Activated effector memory CD4-positive, alpha-beta T cell treated with Interleukin-2 at 50 U/mL for 16 hours (primary cell): ENCODE data around the gene ANKRD53.
A peak's percentile ranks its signal among the peaks of the same experiment; 100 is the strongest.

Source experiments
- DNase-seq: peaks from one replicate; pipeline ENCODE4 v3.0.0-alpha.2; 2020

Gene ANKRD53

GRCh38 chr2:70944111-70944690 is 34.2 kb upstream of the ANKRD53 start:
- DNase-seq = no peak

- DNase-seq = peak; percentile 22
Observed at GRCh38 chr2:70946832-70947442, 31.5 kb upstream of the ANKRD53 start.

- no peak for DNase-seq
Observed at GRCh38 chr2:70947556-70948184, 30.8 kb upstream of the ANKRD53 start.

- DNase-seq = peak; percentile 64
Observed at GRCh38 chr2:70948337-70949003, 30.0 kb upstream of the ANKRD53 start.

GRCh38 chr2:70949086-70949485 is 29.3 kb upstream of the ANKRD53 start:
- DNase-seq = no peak

GRCh38 chr2:70954886-70955285 is 23.5 kb upstream of the ANKRD53 start:
- DNase-seq = no peak

- no peak for DNase-seq
Observed at GRCh38 chr2:70956141-70956540, 22.3 kb upstream of the ANKRD53 start.

- no peak for DNase-seq
Observed at GRCh38 chr2:70957798-70958197, 20.6 kb upstream of the ANKRD53 start.

GRCh38 chr2:70958759-70959158 is 19.7 kb upstream of the ANKRD53 start:
- no peak for DNase-seq

GRCh38 chr2:70959271-70959761 is 19.1 kb upstream of the ANKRD53 start:
- no peak for DNase-seq

- DNase-seq = no peak
Observed at GRCh38 chr2:70959851-70960832, 18.3 kb upstream of the ANKRD53 start.

GRCh38 chr2:70960833-70961647 is 17.4 kb upstream of the ANKRD53 start:
- no peak for DNase-seq

- no peak for DNase-seq
Observed at GRCh38 chr2:70961648-70961994, 16.8 kb upstream of the ANKRD53 start.

- no peak for DNase-seq
Observed at GRCh38 chr2:70962211-70962884, 16.1 kb upstream of the ANKRD53 start.

GRCh38 chr2:70962885-70963878 is 15.2 kb upstream of the ANKRD53 start:
- no peak for DNase-seq

GRCh38 chr2:70964133-70964532 is 14.3 kb upstream of the ANKRD53 start:
- no peak for DNase-seq

- DNase-seq = peak; percentile 70
Observed at GRCh38 chr2:70964596-70965386, 13.6 kb upstream of the ANKRD53 start.

GRCh38 chr2:70965506-70965905 is 12.9 kb upstream of the ANKRD53 start:
- DNase-seq = no peak

- DNase-seq = no peak
Observed at GRCh38 chr2:70966681-70967080, 11.7 kb upstream of the ANKRD53 start.
